Ectodermal cell (in vitro differentiated cells): ENCODE measurements around the gene ADAMTS17.
"Not testable (repeated sequence)": the region's sequence is repeated elsewhere in the genome, so short reads cannot be mapped to it uniquely, and the experiment has no call there.

Experiments used
- H3K27ac ChIP-seq: 2 replicates; pipeline ENCODE4 v1.7.0; 2013; ENCODE audit warnings: mild to moderate bottlenecking, low read depth, low read length; ENCODE audit not compliant: insufficient read depth, poor library complexity, severe bottlenecking
- H3K27me3 ChIP-seq: 2 replicates; pipeline ENCODE4 v1.7.0; 2013; ENCODE audit warnings: mild to moderate bottlenecking, low read length; ENCODE audit not compliant: insufficient read depth, control insufficient read depth, poor library complexity, severe bottlenecking
- H3K36me3 ChIP-seq: one replicate; pipeline ENCODE4 v1.7.0; 2013; ENCODE audit warnings: low read length; ENCODE audit not compliant: control insufficient read depth, insufficient read depth
- H3K4me1 ChIP-seq: one replicate; pipeline ENCODE4 v1.7.0; 2013; ENCODE audit warnings: low read length; ENCODE audit not compliant: control insufficient read depth, insufficient read depth
- H3K4me3 ChIP-seq: 2 replicates; pipeline ENCODE4 v1.7.0; 2013; ENCODE audit warnings: low read depth, low read length, control low read depth; ENCODE audit not compliant: insufficient read depth
- H3K9me3 ChIP-seq: 2 replicates; pipeline ENCODE4 v1.7.0; 2013; ENCODE audit warnings: mild to moderate bottlenecking, low read length, moderate library complexity; ENCODE audit not compliant: control insufficient read depth
- WGBS, 2 experiments: methylation state at CpG; one replicate each; pipeline ENCODE4 v1.1.7; 2013; ENCODE audit warnings: missing lambda C conversion rate in 2 of 2; 5-methylcytosine and 5-hydroxymethylcytosine counted together

Gene ADAMTS17

GRCh38 chr15:99983171-99983885, 358.4 kb downstream of the ADAMTS17 start:
- Histone ChIP-seq H3K4me3 (no peak overlapping the region), H3K27me3 (no peaks in the 10 kb centered on the region), H3K27ac (peak overlapping the region; percentile 71), H3K4me1 (peaks cover 18% of the 10 kb centered on the region), H3K36me3 (no peaks in the 10 kb centered on the region), H3K9me3 (no peaks in the 10 kb centered on the region)
- 10% methylated on average over 15 of the region's 15 CpGs for WGBS, 2 experiments

DNA sequence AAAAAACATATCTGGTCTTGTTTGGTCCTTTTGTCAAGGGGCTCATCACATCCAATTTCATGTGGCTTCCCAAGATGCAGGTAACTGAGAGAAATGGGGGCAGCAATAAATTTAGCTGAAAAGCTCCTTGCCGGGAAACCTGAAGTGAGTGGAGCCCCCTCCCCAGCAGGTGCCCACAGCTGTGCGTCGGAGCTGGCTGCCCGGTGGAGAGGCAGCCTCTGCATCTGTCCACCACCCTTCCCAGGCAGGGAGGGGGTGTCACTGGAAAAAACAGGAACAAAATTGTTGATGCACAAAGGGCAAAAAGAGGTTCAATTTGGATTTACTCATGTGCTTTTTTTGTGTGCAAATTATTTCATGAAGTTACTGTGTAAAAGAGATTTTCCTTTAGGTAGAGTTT, 359.1 kb downstream of the ADAMTS17 start:
- no peak overlapping the region for H3K4me3 ChIP-seq
- peaks cover 18% of the 10 kb centered on the region for H3K4me1 ChIP-seq
- H3K9me3 ChIP-seq = no peaks in the 10 kb centered on the region
- WGBS, 2 experiments = 10 to 14% methylated on average over 4 of the region's 4 CpGs
- H3K27ac ChIP-seq = no peak overlapping the region
- no peaks in the 10 kb centered on the region for H3K27me3 ChIP-seq
- no peaks in the 10 kb centered on the region for H3K36me3 ChIP-seq

DNA sequence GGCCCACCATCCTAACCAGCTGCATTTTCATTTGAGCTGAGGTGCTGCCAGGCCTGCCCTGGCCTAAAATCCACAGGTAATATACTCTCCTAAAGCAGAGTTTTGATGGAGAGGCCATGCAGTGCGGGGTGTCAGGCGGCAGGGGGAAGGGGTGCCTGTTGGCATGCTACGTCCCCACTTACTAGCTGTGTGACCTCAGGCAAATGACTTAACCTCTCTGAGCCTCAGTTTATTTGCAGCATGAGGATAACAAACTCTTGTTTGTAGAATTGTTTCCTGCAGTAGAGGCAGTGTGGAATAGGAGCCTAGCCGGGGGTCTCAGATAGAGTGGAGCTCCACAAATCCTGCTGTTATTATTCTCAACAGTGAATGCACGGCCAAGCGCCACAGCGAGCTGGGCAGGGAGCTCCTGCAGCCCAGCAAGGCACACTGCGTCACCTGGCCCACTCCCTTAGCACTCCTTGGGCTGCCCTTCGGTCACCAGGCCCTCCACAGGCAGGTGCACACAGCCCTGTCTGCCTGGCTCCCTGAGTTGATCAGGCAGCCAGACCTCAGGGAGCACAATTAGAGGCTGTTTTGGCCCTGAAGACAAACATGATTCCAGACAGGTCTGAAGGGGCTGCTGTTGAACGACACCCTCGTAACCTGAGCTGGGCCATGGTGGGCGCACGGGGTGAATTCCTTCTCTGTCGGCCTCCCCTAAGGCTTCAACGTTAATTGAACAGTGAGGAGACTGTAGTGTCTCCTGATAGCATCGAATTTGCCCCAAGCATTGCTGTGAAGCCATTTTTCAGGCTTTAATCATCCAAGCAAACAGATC, 359.7 kb downstream of the ADAMTS17 start:
- Histone ChIP-seq H3K27me3 (no peaks in the 10 kb centered on the region), H3K36me3 (no peaks in the 10 kb centered on the region), H3K27ac (no peak overlapping the region), H3K9me3 (no peaks in the 10 kb centered on the region), H3K4me1 (peaks cover 18% of the 10 kb centered on the region), H3K4me3 (no peak overlapping the region)
- WGBS, 2 experiments = 63 to 65% methylated on average over 16 of the region's 16 CpGs

- Histone ChIP-seq H3K27me3 (no peaks in the 10 kb centered on the region), H3K4me3 (no peak overlapping the region), H3K36me3 (no peaks in the 10 kb centered on the region), H3K9me3 (no peaks in the 10 kb centered on the region), H3K4me1 (peaks cover 18% of the 10 kb centered on the region), H3K27ac (no peak overlapping the region)
- 82 to 88% methylated on average over 1 of the region's 1 CpG for WGBS, 2 experiments
These were observed 360.6 kb downstream of the ADAMTS17 start for GRCh38 chr15:99981191-99981647.

DNA sequence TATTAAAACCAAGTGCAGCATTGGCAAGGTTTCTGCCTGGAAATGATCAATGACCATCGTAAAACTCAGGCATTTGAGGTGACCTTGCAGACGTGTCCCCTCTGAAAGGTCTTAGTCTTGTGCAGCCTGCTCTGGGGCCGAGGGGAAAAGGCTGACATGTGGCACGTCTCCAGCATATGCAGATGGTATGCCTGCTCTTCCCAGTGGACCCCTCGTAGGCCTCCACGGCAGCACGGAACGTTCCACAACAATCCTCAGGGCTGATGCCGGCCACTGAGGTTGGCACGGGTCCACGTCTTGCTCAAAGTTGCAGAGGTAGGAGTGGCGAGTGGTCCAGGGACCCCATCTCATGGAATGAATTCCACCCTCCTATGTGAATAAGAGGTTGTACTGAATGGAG, 361.0 kb downstream of the ADAMTS17 start:
- Histone ChIP-seq H3K27ac (no peak overlapping the region), H3K36me3 (no peaks in the 10 kb centered on the region), H3K4me1 (peaks cover 18% of the 10 kb centered on the region), H3K9me3 (no peaks in the 10 kb centered on the region), H3K27me3 (no peaks in the 10 kb centered on the region), H3K4me3 (no peak overlapping the region)
- WGBS, 2 experiments = 93 to 96% methylated on average over 12 of the region's 12 CpGs

DNA sequence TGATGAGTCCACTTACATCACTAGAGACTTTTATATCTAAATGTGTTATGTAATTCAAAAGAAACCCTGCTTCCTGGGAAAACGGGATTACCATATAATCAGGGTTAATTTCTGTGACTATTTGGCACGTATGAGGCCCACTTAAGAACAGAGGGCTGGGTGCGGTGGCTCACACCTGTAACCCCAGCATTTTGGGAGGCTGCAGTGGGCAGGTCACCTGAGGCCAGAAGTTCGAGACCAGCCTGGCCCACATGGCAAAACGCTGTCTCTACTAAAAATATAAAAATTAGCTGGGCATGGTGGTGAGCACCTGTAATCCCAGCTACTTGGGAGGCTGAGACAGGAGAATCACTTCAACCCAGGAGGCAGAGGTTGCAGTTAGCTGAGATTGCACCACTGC, 361.9 kb downstream of the ADAMTS17 start:
- H3K27ac ChIP-seq, H3K4me3 ChIP-seq, H3K27me3 ChIP-seq, H3K9me3 ChIP-seq, H3K36me3 ChIP-seq: not testable (repeated sequence)
- H3K4me1 ChIP-seq = peaks cover 18% of the 10 kb centered on the region
- WGBS, 2 experiments = 89 to 93% methylated on average over 5 of the region's 5 CpGs

- H3K4me1 ChIP-seq = peaks cover 18% of the 10 kb centered on the region
- WGBS, 2 experiments = 93 to 96% methylated on average over 15 of the region's 15 CpGs
- H3K4me3 ChIP-seq = no peak overlapping the region
- H3K27me3 ChIP-seq = no peaks in the 10 kb centered on the region
- no peaks in the 10 kb centered on the region for H3K9me3 ChIP-seq
- no peak overlapping the region for H3K27ac ChIP-seq
- H3K36me3 ChIP-seq = no peaks in the 10 kb centered on the region
These were observed 362.4 kb downstream of the ADAMTS17 start for GRCh38 chr15:99979371-99979770.

DNA sequence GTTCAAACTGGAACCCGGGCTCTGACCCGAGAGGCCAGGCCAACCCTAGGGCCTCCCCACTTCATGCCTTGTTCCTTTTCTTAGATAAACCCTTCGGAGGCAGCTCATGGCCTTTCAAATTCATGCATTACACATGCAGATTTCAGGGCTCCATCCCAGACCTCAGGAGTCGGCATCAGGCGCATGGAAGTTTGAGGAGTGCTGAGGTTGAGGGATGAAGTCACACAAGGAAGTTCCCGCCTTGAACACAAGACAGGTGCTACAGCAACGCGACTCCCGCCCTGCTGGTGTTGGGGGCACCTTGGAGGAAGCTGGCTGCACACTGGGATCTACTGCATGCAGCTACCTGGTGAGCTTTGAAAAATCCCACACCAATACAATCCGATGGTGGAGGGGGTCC, 363.3 kb downstream of the ADAMTS17 start:
- Histone ChIP-seq H3K27ac (no peak overlapping the region), H3K4me3 (no peak overlapping the region), H3K27me3 (no peaks in the 10 kb centered on the region), H3K36me3 (no peaks in the 10 kb centered on the region), H3K4me1 (peaks cover 14% of the 10 kb centered on the region), H3K9me3 (no peaks in the 10 kb centered on the region)
- 67 to 70% methylated on average over 10 of the region's 10 CpGs for WGBS, 2 experiments

DNA sequence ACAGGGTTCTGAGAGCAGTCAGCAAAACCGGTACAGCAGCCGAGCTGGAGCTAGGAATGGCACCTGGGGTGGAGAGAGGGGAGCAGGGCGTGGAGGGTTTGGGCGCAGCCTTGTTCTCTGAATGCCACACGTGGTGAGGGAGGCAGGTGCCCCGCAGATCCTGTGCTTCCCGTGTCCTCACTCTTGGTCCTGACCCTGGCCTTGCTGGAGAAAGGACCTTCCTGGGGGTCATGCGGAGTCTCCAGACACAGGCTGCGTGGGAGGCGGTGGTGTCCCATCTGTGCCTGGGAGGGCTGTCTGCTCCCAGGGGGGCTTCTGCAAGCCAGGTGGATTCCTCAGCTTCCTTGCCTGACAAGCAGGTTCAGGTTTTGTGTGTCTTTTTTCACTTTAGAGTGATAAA, 363.8 kb downstream of the ADAMTS17 start:
- no peaks in the 10 kb centered on the region for H3K9me3 ChIP-seq
- no peaks in the 10 kb centered on the region for H3K27me3 ChIP-seq
- 88 to 89% methylated on average over 10 of the region's 10 CpGs for WGBS, 2 experiments
- H3K4me1 ChIP-seq = peaks cover 9% of the 10 kb centered on the region
- no peak overlapping the region for H3K27ac ChIP-seq
- no peak overlapping the region for H3K4me3 ChIP-seq
- no peaks in the 10 kb centered on the region for H3K36me3 ChIP-seq

DNA sequence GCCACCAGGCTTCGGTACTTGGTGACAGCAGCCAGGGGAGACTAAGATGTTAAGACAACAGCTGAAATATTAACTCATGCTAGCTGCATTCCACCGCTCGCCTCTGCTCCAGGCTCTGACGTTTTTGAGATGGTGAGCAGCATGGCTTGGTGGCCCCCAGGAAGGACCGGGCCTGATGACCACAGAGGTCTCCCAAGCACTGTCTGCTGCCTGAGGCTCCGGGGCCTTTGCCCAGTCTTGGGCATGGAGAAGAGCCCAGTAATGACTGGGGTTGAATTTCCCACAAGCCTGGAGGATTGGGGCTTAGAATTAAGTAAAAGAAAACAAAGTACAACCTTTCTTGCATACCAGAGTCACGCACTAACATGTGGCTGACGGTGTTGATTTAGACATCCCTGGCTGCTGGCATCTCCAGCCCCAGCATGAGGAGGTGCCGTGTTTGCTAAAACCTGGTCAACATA, 364.9 kb downstream of the ADAMTS17 start:
- H3K4me3 ChIP-seq = no peak overlapping the region
- H3K4me1 ChIP-seq = no peaks in the 10 kb centered on the region
- H3K27me3 ChIP-seq = no peaks in the 10 kb centered on the region
- 93 to 94% methylated on average over 9 of the region's 9 CpGs for WGBS, 2 experiments
- no peaks in the 10 kb centered on the region for H3K36me3 ChIP-seq
- H3K9me3 ChIP-seq = no peaks in the 10 kb centered on the region
- H3K27ac ChIP-seq = no peak overlapping the region
